DOHH2 (cell line): Measurements from ENCODE around the gene COMMD4.
"Not testable (repeated sequence)": the region's sequence is repeated elsewhere in the genome, so short reads cannot be mapped to it uniquely, and the experiment has no call there.

Experiments
- H3F3A ChIP-seq: fragments of 200-600 bp; sonication (generic), shearing (Covaris generic); 2 replicates; pipeline ENCODE4 v1.6.0; 2016; ENCODE audit warnings: antibody characterized with exemption, mild to moderate bottlenecking; ENCODE audit not compliant: control insufficient read depth, insufficient read depth
- H3K27ac ChIP-seq: fragments of 200-600 bp; sonication (generic); 2 replicates; pipeline ENCODE4 v1.5.1; 2014; ENCODE audit warnings: low read depth, mild to moderate bottlenecking, low read length, moderate library complexity
- H3K27me3 ChIP-seq: fragments of 200-600 bp; sonication (generic); 2 replicates; pipeline ENCODE4 v1.6.1; 2014; ENCODE audit warnings: mild to moderate bottlenecking, low read length, mixed read lengths; ENCODE audit not compliant: control insufficient read depth
- H3K36me3 ChIP-seq: fragments of 200-600 bp; sonication (generic); 2 replicates; pipeline ENCODE4 v1.6.1; 2014; ENCODE audit warnings: mild to moderate bottlenecking, low read length, moderate library complexity, mixed read lengths; ENCODE audit not compliant: control insufficient read depth
- H3K4me1 ChIP-seq: fragments of 200-600 bp; sonication (generic); 2 replicates; pipeline ENCODE4 v1.6.1; 2014; ENCODE audit warnings: mild to moderate bottlenecking, low read length, mixed read lengths; ENCODE audit not compliant: control insufficient read depth
- H3K4me2 ChIP-seq: fragments of 200-600 bp; sonication (generic); 2 replicates; pipeline ENCODE4 v1.6.0; 2014; ENCODE audit warnings: mild to moderate bottlenecking, low read length, moderate library complexity
- H3K4me3 ChIP-seq: fragments of 200-600 bp; sonication (generic); 2 replicates; pipeline ENCODE4 v1.5.1; 2014; ENCODE audit warnings: mild to moderate bottlenecking, low read length, mixed read lengths
- H3K79me2 ChIP-seq: fragments of 200-600 bp; sonication (generic); 2 replicates; pipeline ENCODE4 v1.6.1; 2014; ENCODE audit warnings: mild to moderate bottlenecking, low read length, mixed read lengths; ENCODE audit not compliant: control insufficient read depth
- H3K9me2 ChIP-seq: fragments of 200-600 bp; sonication (generic); replicated peaks from 2 replicates; pipeline ENCODE4 v1.6.1; 2014; ENCODE audit warnings: mild to moderate bottlenecking, low read length, mixed read lengths; ENCODE audit not compliant: control insufficient read depth
- H3K9me3 ChIP-seq: fragments of 200-600 bp; sonication (generic); 2 replicates; pipeline ENCODE4 v1.6.1; 2014; ENCODE audit warnings: antibody characterized with exemption, low read length, mixed read lengths; ENCODE audit not compliant: control insufficient read depth, insufficient read depth
- H4K20me1 ChIP-seq: fragments of 200-600 bp; sonication (generic); 2 replicates; pipeline ENCODE4 v1.6.0; 2014; ENCODE audit warnings: low read depth, mild to moderate bottlenecking, antibody characterized with exemption, low read length, moderate library complexity; ENCODE audit not compliant: control insufficient read depth, insufficient read depth
- EZH2phosphoT487 ChIP-seq: fragments of 200-600 bp; sonication (generic); IDR thresholded peaks from 2 replicates; pipeline ENCODE4 v1.6.1; 2017; ENCODE audit warnings: borderline replicate concordance, mild to moderate bottlenecking, antibody characterized with exemption, low read length, moderate library complexity, mixed read lengths
- TF ChIP-seq, protein P1 (sequence below): fragments of 200-600 bp; sonication (generic); IDR thresholded peaks from one replicate; pipeline ENCODE4 v1.5.1; 2014; ENCODE audit warnings: antibody characterized with exemption, mild to moderate bottlenecking, low read depth, low read length; ENCODE audit not compliant: poor library complexity, severe bottlenecking

The COMMD4 gene

DNA sequence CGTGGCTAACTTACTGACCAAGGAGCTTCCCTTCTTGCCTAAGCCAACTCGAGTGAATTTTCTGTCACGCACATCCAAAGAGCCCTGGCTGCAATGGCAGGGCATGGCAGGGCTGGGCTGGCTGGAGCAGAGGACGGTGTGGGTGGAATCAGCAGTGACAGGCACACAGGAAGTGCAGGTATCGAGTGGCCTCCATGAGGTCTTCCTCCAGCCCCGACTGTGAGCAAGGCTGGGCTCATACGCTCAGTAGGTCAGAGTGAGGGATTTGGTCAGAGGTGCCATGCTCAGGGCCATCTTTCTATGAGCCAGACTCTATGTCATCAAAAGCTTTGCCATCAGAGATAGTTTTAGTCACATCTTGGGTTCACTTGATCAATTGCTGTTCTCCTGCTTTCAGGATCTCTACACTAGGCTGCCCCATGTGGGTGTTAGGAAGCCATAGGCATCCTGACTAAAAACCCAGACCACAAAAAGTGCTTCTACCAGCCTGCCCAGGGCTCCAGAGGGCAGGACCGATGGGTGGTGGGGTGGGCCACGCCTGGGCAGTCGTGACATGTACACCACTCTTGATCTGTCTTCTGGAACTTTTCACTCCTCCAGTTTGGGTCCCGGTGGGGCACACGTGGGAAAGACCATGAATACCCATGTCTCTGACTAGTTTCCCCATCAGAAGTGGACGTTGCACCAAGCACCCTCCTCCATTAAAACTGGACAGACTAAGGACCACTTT, 22.6 kb upstream of the COMMD4 start:
- no peak overlapping the region for H3K4me2 ChIP-seq
- no peak overlapping the region for H3K4me3 ChIP-seq
- TF ChIP-seq, protein P1, sequence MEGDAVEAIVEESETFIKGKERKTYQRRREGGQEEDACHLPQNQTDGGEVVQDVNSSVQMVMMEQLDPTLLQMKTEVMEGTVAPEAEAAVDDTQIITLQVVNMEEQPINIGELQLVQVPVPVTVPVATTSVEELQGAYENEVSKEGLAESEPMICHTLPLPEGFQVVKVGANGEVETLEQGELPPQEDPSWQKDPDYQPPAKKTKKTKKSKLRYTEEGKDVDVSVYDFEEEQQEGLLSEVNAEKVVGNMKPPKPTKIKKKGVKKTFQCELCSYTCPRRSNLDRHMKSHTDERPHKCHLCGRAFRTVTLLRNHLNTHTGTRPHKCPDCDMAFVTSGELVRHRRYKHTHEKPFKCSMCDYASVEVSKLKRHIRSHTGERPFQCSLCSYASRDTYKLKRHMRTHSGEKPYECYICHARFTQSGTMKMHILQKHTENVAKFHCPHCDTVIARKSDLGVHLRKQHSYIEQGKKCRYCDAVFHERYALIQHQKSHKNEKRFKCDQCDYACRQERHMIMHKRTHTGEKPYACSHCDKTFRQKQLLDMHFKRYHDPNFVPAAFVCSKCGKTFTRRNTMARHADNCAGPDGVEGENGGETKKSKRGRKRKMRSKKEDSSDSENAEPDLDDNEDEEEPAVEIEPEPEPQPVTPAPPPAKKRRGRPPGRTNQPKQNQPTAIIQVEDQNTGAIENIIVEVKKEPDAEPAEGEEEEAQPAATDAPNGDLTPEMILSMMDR, result no peak
- no peak for TF ChIP-seq EZH2phosphoT487
- H3K4me1 ChIP-seq, result no peaks in the 10 kb centered on the region
- H3K27me3 ChIP-seq, result peaks cover 13% of the 10 kb centered on the region
- no peaks in the 10 kb centered on the region for H3K9me2 ChIP-seq
- H3K79me2 ChIP-seq, result no peaks in the 10 kb centered on the region
- no peaks in the 10 kb centered on the region for H3K9me3 ChIP-seq
- H3F3A ChIP-seq, result no peaks in the 10 kb centered on the region
- H4K20me1 ChIP-seq, result no peaks in the 10 kb centered on the region
- no peak overlapping the region for H3K27ac ChIP-seq
- no peaks in the 10 kb centered on the region for H3K36me3 ChIP-seq

GRCh38 chr15:75314552-75315290, 21.1 kb upstream of the COMMD4 start:
- Histone ChIP-seq H4K20me1 (no peaks in the 10 kb centered on the region), H3K27ac (no peak overlapping the region), H3F3A (no peaks in the 10 kb centered on the region), H3K79me2 (no peaks in the 10 kb centered on the region), H3K9me2 (no peaks in the 10 kb centered on the region), H3K27me3 (peaks cover under 1% of the 10 kb centered on the region; the same call in 1 of the 2 replicates), H3K4me3 (no peak overlapping the region), H3K4me1 (no peaks in the 10 kb centered on the region), H3K36me3 (no peaks in the 10 kb centered on the region), H3K4me2 (no peak overlapping the region), H3K9me3 (no peaks in the 10 kb centered on the region)
- TF ChIP-seq EZH2phosphoT487, result no peak
- TF ChIP-seq, protein P1, result no peak

DNA sequence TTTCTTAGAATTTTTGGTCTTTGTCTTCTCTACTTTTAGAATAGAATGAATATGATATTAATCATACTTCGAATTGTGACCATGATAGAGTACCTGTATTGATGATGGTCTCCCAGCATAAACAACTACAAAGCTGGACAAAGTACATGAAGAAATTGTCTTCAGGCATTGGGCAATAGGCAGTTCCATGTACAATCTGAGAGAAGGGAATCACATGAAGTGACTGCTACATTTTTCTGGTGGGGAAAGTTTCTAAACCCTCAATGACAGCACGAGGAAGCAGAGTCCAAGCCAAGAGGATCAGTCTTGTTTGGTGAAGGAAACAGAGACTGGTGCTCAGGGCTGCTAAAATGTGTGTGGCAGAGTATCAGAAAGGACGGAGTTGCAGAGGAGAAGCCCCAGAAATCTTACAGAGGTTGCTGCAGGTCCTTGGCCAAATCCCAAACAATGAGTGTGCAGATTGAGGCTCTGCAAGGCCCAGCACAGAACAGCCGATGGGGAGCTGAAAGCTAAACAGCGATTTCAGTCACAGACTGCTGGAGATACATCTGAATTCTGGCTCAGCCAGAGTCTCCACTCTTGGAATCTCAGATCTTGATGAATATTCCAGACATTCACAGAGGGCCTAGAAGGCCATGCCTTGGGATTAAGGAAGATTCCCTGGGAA, 16.5 kb upstream of the COMMD4 start:
- H3K27ac ChIP-seq, result not testable (repeated sequence)

GRCh38 chr15:75321711-75322110, 14.2 kb upstream of the COMMD4 start:
- no peak overlapping the region for H3K4me3 ChIP-seq

More for the DNA sequence above, 16.5 kb upstream of the COMMD4 start:
- not testable (repeated sequence) for H3K9me3 ChIP-seq, H3K36me3 ChIP-seq, H3K27me3 ChIP-seq, H3K9me2 ChIP-seq, H3K4me1 ChIP-seq, H3F3A ChIP-seq, H3K4me2 ChIP-seq, H4K20me1 ChIP-seq, H3K79me2 ChIP-seq, H3K4me3 ChIP-seq

More at GRCh38 chr15:75321711-75322110, 14.2 kb upstream of the COMMD4 start:
- TF ChIP-seq, protein P1, result no peak
- no peak for TF ChIP-seq EZH2phosphoT487
- H3K4me2 ChIP-seq, result no peak overlapping the region
- H3K27me3 ChIP-seq, result no peaks in the 10 kb centered on the region
- H3K4me1 ChIP-seq, result peaks cover 12% of the 10 kb centered on the region
- H3F3A ChIP-seq, result no peaks in the 10 kb centered on the region
- no peaks in the 10 kb centered on the region for H3K9me3 ChIP-seq
- H3K9me2 ChIP-seq, result no peaks in the 10 kb centered on the region
- H4K20me1 ChIP-seq, result no peaks in the 10 kb centered on the region
- H3K27ac ChIP-seq, result no peak overlapping the region
- no peaks in the 10 kb centered on the region for H3K36me3 ChIP-seq
- no peaks in the 10 kb centered on the region for H3K79me2 ChIP-seq
